Activated CD8-positive, alpha-beta memory T cell treated with anti-CD3 and anti-CD28 coated beads for 1 hour (primary cell): ENCODE results near the gene LTN1.
"Not testable (repeated sequence)": the region's sequence is repeated elsewhere in the genome, so short reads cannot be mapped to it uniquely, and the experiment has no call there.

Experiments
- DNase-seq, 2 donors: peaks; one replicate each; pipeline ENCODE4 v3.0.0-alpha.2; 2020; ENCODE audit warnings: low read depth in 1 of 2; ENCODE audit errors: extremely low read depth in 1 of 2

Gene LTN1

GRCh38 chr21:28991861-28992525 is 684 bp downstream of the LTN1 start:
- DNase-seq = no peak

- not testable (repeated sequence) for DNase-seq
Observed at GRCh38 chr21:28988146-28988545, 4.5 kb downstream of the LTN1 start.

GRCh38 chr21:28986677-28987076 is 6.0 kb downstream of the LTN1 start:
- DNase-seq = no peak

GRCh38 chr21:28982637-28983036 is 10.0 kb downstream of the LTN1 start:
- DNase-seq = no peak

- DNase-seq = no peak
Observed at GRCh38 chr21:28979092-28979491, 13.6 kb downstream of the LTN1 start.

GRCh38 chr21:28975397-28975796 is 17.3 kb downstream of the LTN1 start:
- no peak for DNase-seq

- no peak for DNase-seq
Observed at GRCh38 chr21:28974531-28975227, 18.0 kb downstream of the LTN1 start.

- DNase-seq = no peak
Observed at GRCh38 chr21:28972398-28972797, 20.3 kb downstream of the LTN1 start.

- DNase-seq = no peak
Observed at GRCh38 chr21:28971171-28971570, 21.5 kb downstream of the LTN1 start.

GRCh38 chr21:28963831-28964230 is 28.8 kb downstream of the LTN1 start:
- DNase-seq = no peak

- DNase-seq = no peak
Observed at GRCh38 chr21:28962465-28962864, 30.2 kb downstream of the LTN1 start.

- no peak for DNase-seq
Observed at GRCh38 chr21:28961927-28962326, 30.8 kb downstream of the LTN1 start.

GRCh38 chr21:28960245-28960644 is 32.4 kb downstream of the LTN1 start:
- DNase-seq = no peak

- DNase-seq = no peak
Observed at GRCh38 chr21:28959367-28960099, 33.1 kb downstream of the LTN1 start.

GRCh38 chr21:28953247-28953646 is 39.4 kb downstream of the LTN1 start:
- no peak for DNase-seq

GRCh38 chr21:28952686-28953085 is 40.0 kb downstream of the LTN1 start:
- DNase-seq = no peak

GRCh38 chr21:28949318-28949717 is 43.4 kb downstream of the LTN1 start:
- no peak for DNase-seq

- no peak for DNase-seq
Observed at GRCh38 chr21:28944296-28944695, 48.4 kb downstream of the LTN1 start.

- no peak for DNase-seq
Observed at GRCh38 chr21:28943631-28944030, 49.0 kb downstream of the LTN1 start.

GRCh38 chr21:28938726-28939125 is 54.0 kb downstream of the LTN1 start:
- no peak for DNase-seq

- DNase-seq = no peak
Observed at GRCh38 chr21:28937737-28938136, 54.9 kb downstream of the LTN1 start.

GRCh38 chr21:28936721-28937120 is 56.0 kb downstream of the LTN1 start:
- DNase-seq = no peak
